ENCODE results near the gene ARL6.
"Not testable (repeated sequence)": the region's sequence is repeated elsewhere in the genome, so short reads cannot be mapped to it uniquely, and the experiment has no call there.

Gene ARL6

GRCh38 chr3:97830638-97831037 lies 66.1 kb downstream of the ARL6 start:
- DNase-seq (ENCODE audit: insufficient read length, low spot score): no peak
- no peak for FAIRE-seq
- TF ChIP-seq, protein P1, sequence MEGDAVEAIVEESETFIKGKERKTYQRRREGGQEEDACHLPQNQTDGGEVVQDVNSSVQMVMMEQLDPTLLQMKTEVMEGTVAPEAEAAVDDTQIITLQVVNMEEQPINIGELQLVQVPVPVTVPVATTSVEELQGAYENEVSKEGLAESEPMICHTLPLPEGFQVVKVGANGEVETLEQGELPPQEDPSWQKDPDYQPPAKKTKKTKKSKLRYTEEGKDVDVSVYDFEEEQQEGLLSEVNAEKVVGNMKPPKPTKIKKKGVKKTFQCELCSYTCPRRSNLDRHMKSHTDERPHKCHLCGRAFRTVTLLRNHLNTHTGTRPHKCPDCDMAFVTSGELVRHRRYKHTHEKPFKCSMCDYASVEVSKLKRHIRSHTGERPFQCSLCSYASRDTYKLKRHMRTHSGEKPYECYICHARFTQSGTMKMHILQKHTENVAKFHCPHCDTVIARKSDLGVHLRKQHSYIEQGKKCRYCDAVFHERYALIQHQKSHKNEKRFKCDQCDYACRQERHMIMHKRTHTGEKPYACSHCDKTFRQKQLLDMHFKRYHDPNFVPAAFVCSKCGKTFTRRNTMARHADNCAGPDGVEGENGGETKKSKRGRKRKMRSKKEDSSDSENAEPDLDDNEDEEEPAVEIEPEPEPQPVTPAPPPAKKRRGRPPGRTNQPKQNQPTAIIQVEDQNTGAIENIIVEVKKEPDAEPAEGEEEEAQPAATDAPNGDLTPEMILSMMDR (IDR thresholded peaks at IDR 0.05; ENCODE audit: insufficient read depth, missing control alignments): no peak

- TF ChIP-seq, protein P1 (IDR thresholded peaks at IDR 0.05; ENCODE audit: insufficient read depth, missing control alignments): no peak
- no peak for DNase-seq (ENCODE audit: insufficient read length, low spot score)
- no peak for FAIRE-seq
Observed at GRCh38 chr3:97831140-97831539, 66.6 kb downstream of the ARL6 start.

DNA sequence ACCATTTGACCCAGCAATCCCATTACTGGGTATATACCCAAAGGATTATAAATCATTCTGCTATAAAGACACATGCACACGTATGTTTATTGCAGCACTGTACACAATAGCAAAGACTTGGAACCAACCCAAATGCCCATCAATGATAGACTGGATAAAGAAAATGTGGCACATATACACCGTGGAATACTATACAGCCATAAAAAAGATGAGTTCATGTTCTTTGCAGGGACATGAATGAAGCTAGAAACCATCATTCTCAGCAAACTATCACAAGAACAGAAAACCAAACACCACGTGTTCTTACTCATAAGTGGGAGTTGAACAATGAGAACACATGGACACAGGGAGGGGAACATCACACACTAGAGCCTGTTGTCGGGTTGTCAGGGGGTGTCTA lies 68.6 kb downstream of the ARL6 start:
- DNase-seq (ENCODE audit: insufficient read length, low spot score); FAIRE-seq: not testable (repeated sequence)

DNA sequence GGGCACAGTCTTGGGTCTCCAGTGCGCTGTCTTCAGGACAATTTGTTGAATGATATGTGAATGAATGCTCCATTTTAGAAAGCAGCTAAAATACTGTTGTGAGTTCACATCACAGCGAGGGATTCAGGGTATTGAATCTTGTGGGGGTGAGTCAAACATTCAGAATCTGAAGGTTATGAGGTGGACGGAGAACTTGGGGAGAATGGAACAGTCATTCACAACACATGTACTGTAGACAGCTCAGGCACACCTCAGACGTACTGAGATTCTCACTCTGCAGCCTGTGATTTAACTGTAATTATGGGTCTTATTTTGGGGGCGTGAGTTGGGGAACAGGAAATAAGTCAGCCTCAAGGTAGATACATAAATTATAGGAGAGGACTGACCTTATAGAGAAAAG lies 71.2 kb downstream of the ARL6 start:
- FAIRE-seq (no peak), DNase-seq (ENCODE audit: insufficient read length, low spot score) (no peak)
- TF ChIP-seq, protein P1 (IDR thresholded peaks at IDR 0.05; ENCODE audit: insufficient read depth, missing control alignments): no peak

DNA sequence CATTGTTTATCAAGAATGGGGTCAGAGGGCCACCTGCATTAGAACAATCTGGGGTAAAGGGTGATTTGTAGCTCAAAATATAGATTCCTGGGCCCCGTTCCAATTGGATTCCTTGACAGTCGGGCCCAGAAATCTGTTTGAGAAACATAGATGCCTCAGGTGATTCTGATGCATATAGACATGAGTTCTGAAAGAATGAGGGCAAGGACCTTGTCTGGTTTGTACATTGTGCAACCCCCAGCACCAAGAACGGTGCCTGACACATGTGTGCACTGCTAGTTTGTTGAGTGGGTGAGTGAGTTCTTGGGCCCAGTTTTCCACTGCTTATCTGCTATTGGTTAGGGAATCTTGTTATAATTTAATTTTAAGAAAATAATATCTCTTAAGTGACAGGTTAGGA lies 73.8 kb downstream of the ARL6 start:
- TF ChIP-seq, protein P1 (IDR thresholded peaks at IDR 0.05; ENCODE audit: insufficient read depth, missing control alignments): no peak
- FAIRE-seq: no peak
- no peak for DNase-seq (ENCODE audit: insufficient read length, low spot score)

DNA sequence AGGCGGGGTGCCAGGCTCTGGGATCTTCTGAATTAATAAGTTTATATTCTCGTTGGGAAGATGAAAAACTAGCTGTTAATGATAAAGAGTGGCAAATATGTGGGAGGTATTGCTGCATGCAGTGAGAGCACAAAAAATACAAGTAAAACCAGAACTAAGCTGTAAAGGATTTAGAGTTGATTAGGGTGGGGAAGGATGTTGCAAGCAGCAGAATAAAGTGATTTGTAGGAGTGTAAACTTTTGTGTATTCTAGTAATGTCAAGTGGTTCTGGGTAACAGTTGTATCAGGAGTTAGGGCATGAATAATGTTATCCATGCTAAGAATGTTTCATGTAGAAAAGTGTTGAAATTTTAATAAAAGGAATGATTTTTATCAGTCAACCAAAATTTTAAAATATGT lies 75.4 kb downstream of the ARL6 start:
- DNase-seq (ENCODE audit: insufficient read length, low spot score): no peak

DNA sequence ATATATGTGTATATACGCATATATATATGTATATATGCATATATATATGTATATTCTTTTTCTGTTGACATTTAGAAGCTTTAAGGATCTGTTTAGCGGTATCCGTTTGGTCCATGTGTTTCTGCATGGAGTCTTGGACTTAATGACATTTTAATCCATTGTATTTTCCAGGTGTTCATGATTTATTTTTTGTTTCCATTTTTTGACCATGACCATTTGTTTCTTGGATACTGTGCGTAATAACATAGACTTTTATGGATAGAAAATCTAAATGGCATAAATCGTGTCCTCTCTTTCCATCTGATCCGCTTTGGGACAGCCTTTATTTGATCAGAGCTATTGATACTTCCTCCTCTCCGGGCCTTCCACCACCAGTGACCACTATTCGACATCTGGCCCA lies 76.7 kb downstream of the ARL6 start:
- FAIRE-seq: no peak
- TF ChIP-seq, protein P1 (IDR thresholded peaks at IDR 0.05; ENCODE audit: insufficient read depth, missing control alignments): no peak
- no peak for DNase-seq (ENCODE audit: insufficient read length, low spot score)

More for the DNA sequence above, 75.4 kb downstream of the ARL6 start:
- FAIRE-seq: no peak
- TF ChIP-seq, protein P1 (IDR thresholded peaks at IDR 0.05; ENCODE audit: insufficient read depth, missing control alignments): no peak

DNA sequence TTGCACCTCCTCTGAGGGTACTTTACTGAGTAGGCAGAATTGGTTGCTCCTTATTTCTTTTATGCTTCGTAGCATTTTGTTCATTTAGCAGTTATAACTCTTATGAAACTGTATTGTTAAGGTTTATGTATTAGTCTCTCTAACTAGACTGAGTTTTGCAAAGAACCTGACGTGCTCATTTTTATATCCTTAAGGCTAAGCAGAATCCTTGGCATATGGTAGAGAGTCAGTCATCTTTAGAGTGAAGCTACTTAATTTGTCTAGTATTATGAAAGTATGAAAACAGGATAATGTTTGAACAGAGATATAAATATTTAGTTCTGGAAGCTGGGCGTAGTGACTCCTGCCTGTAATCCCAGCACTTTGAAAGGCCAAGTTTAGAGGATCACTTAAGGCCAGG lies 77.4 kb downstream of the ARL6 start:
- no peak for DNase-seq (ENCODE audit: insufficient read length, low spot score)
- TF ChIP-seq, protein P1 (IDR thresholded peaks at IDR 0.05; ENCODE audit: insufficient read depth, missing control alignments): no peak
- no peak for FAIRE-seq
